HCT116 (cell line): ENCODE data around the gene SUSD3. TPM values are rescaled to one million over a fixed set of nuclear protein-coding genes. Genes with fewer than 3 reads are reported as not detected.
A peak's percentile ranks its signal among the peaks of the same experiment; 100 is the strongest.

ENCODE experiments used
- ATAC-seq: fragments of 200-7000 bp; cut with Tn5 transposase; 2 replicates; pipeline ENCODE4 v1.9.1; 2020; ENCODE audit warnings: mild to moderate bottlenecking, moderate library complexity
- BruUV-seq: library from RNA; stranded (reverse); fragments of 400-500 nt; replicated peaks from 2 replicates; lab custom pipeline; 2021; lab: Mats Ljungman, UMichigan
- CTCF ChIA-PET: fragments of 300-600 bp; sonication (Branson Sonifier 250); formaldehyde crosslinking; loops from one replicate; lab custom pipeline; 2021; ENCODE audit warnings: antibody characterized with exemption; lab: Charles Lee
- POLR2A ChIA-PET: fragments of 300-600, 350-600 bp; sonication (Branson Sonifier 250); formaldehyde crosslinking; loops from one replicate; lab custom pipeline; 2021; ENCODE audit warnings: antibody characterized with exemption; lab: Charles Lee
- RAD21 ChIA-PET, 2 experiments: fragments of 300-600 bp; sonication (Branson Sonifier 250); formaldehyde crosslinking; loops; one replicate each; lab custom pipeline; 2023; ENCODE audit warnings: low total read pairs in 2 of 2; ENCODE audit not compliant: uncharacterized antibody in 2 of 2, unreplicated experiment in 2 of 2, low non-redundant PET in 1 of 2; lab: Charles Lee
- DNase-seq: peaks from one replicate; pipeline ENCODE4 v3.0.0-alpha.2; 2010; ENCODE audit warnings: low read depth, low spot score
- H2AFZ ChIP-seq: fragments of 200-600 bp; shearing (Covaris generic), sonication (generic); 2 replicates; pipeline ENCODE4 v1.6.1; 2017; ENCODE audit warnings: low read depth, mixed run types, mixed read lengths, antibody characterized with exemption, low read length; ENCODE audit not compliant: poor library complexity, severe bottlenecking
- H3K27ac ChIP-seq: 2 replicates; pipeline ENCODE4 v1.5.1; 2012; ENCODE audit warnings: low read depth, low read length
- H3K27me3 ChIP-seq: fragments of 200-600 bp; sonication (generic); 2 replicates; pipeline ENCODE4 v1.6.1; 2016; ENCODE audit warnings: mixed run types, low read length, mixed read lengths; ENCODE audit not compliant: insufficient read depth
- H3K36me3 ChIP-seq, 2 experiments: fragments of 200-500 bp in 1 of 2; fragments of 200-600 bp in 1 of 2; sonication (Bioruptor generic) in 1 of 2; sonication (generic) in 1 of 2; 2 replicates each; pipeline versions ENCODE4 v1.5.1 to v1.6.1; 2014 to 2016; ENCODE audit warnings: low read length in 2 of 2, inconsistent platforms in 1 of 2, mixed read lengths in 1 of 2, mixed run types in 1 of 2; ENCODE audit not compliant: insufficient read depth in 2 of 2, control insufficient read depth in 1 of 2
- H3K4me1 ChIP-seq, 2 experiments: fragments of 200-600 bp in 1 of 2; sonication (generic) in 1 of 2; 2 replicates each; pipeline versions ENCODE4 v1.5.1 to v1.6.1; 2012 to 2017; ENCODE audit warnings: low read length in 2 of 2, inconsistent platforms in 1 of 2, mild to moderate bottlenecking in 1 of 2, mixed read lengths in 1 of 2, mixed run types in 1 of 2, moderate library complexity in 1 of 2; ENCODE audit not compliant: insufficient read depth in 2 of 2, control insufficient read depth in 1 of 2
- H3K4me2 ChIP-seq: fragments of 200-600 bp; sonication (generic); 2 replicates; pipeline ENCODE4 v1.6.1; 2017; ENCODE audit warnings: mixed run types, low read length, mixed read lengths
- H3K4me3 ChIP-seq, 2 experiments: fragments of 200-600 bp in 1 of 2; sonication (generic) in 1 of 2; replicated peaks in 1 of 2; 2 replicates each; pipeline ENCODE4 v1.5.1; 2011 to 2016; ENCODE audit warnings: low read length in 2 of 2, control low read depth in 1 of 2, low read depth in 1 of 2, mild to moderate bottlenecking in 1 of 2, mixed read lengths in 1 of 2, mixed run types in 1 of 2
- H3K79me2 ChIP-seq: fragments of 200-600 bp; sonication (generic); 2 replicates; pipeline ENCODE4 v1.6.1; 2017; ENCODE audit warnings: mild to moderate bottlenecking, mixed run types, low read length, moderate library complexity, mixed read lengths; ENCODE audit not compliant: insufficient read depth
- H3K9ac ChIP-seq: fragments of 200-600 bp; sonication (generic); 2 replicates; pipeline ENCODE4 v1.6.1; 2016; ENCODE audit warnings: low read length, mixed read lengths
- H3K9me2 ChIP-seq: fragments of 200-600 bp; sonication (generic), shearing (Covaris generic); 2 replicates; pipeline ENCODE4 v1.6.1; 2017; ENCODE audit warnings: mixed run types, mild to moderate bottlenecking, moderate library complexity; ENCODE audit not compliant: insufficient read depth
- H3K9me3 ChIP-seq, 2 experiments: fragments of 200-500 bp in 1 of 2; fragments of 200-600 bp in 1 of 2; sonication (Bioruptor generic) in 1 of 2; sonication (generic) in 1 of 2; 2 replicates each; pipeline ENCODE4 v1.6.1; 2014 to 2017; ENCODE audit warnings: low read length in 2 of 2, mixed read lengths in 2 of 2, inconsistent platforms in 1 of 2, low read depth in 1 of 2, mild to moderate bottlenecking in 1 of 2, mixed run types in 1 of 2, moderate library complexity in 1 of 2; ENCODE audit not compliant: control insufficient read depth in 1 of 2, insufficient read depth in 1 of 2
- H4K20me1 ChIP-seq: fragments of 200-600 bp; sonication (generic), shearing (Covaris generic); 2 replicates; pipeline ENCODE4 v1.6.1; 2017; ENCODE audit warnings: mixed run types, mild to moderate bottlenecking, moderate library complexity; ENCODE audit not compliant: insufficient read depth
- CTCF ChIP-seq, 3 experiments: fragments of 200-600 bp in 1 of 3; sonication (generic) in 1 of 3; IDR thresholded peaks in 2 of 3; conservative IDR thresholded peaks in 1 of 3; 2 replicates each; pipeline ENCODE4 v1.5.1; 2012 to 2017; ENCODE audit warnings: low read depth in 2 of 3, low read length in 2 of 3, antibody characterized with exemption in 1 of 3, borderline replicate concordance in 1 of 3, control low read depth in 1 of 3, mild to moderate bottlenecking in 1 of 3, mixed read lengths in 1 of 3, mixed run types in 1 of 3, moderate library complexity in 1 of 3; ENCODE audit not compliant: insufficient read depth in 1 of 3
- SIN3A ChIP-seq: IDR thresholded peaks from 2 replicates; pipeline ENCODE4 v1.6.1; 2012; ENCODE audit warnings: low read depth
- intact Hi-C: fragments of 100-400 bp; cut with micrococcal nuclease; formaldehyde crosslinking; loops from 2 replicates; pipeline ENCODE4 v1.10.0; 2022
- total RNA-seq: library from RNA; stranded (reverse); gene quantifications from one replicate; pipeline ENCODE4 v1.2.1, GENCODE V29; 2021; ENCODE audit not compliant: unreplicated experiment

SUSD3 gene
- total RNA-seq, 1 experiment from 2014 or later, result 11.3 TPM

DNA sequence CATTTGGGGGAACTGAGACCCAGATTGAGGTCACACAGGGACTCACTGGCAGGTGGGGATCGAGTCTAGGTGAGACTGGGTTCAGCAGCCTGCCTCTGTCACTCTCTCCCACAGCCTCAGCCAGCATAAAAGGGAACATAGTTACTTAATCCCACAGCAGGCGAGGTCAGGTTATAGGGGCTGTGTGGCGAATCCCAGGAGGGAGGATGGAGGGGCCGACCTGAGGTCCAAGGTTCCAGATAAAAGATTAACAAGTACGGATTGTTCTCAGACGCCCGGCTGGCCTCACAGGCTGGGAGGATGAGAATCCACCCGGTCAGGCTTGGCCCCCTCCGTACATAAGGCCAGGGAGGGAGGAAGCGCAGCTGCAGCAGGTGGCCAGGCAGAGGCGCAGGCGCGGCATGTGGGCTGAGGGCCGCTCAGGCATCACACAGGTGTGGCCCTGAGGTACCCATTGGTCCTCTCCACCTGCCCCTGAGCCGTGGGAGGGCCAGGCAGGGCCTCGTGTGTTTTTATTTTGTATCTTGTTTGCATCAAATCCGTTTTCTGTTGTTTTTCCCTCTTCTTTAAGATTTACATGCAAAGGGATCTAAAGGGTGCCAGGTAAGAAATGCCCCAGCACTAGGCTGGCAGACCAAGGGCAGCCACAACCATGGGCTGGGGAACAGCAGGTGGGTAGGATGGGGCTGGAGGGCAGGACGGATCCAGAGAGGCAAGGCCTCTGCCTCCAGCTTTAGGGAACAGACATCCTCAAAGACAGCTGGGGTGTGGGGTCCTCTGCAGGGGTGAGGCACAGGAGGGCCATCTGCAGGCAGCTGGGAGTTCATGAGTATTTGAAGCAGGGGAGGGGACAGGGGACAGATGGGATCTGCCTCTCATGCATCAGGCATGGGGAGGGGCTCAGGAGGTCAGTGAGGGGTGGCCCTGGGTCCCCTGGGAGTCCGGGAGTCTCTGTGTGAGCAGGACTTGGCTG, 3.6 kb downstream of the SUSD3 start:
- DNase-seq, result no peak
- BruUV-seq, result no TSS peak
- Histone ChIP-seq H3K9ac (no peak overlapping the region), H3K27ac (no peak overlapping the region), H3K4me2 (no peak overlapping the region), H3K36me3 (no peaks in the 10 kb centered on the region), H4K20me1 (no peaks in the 10 kb centered on the region), H3K9me2 (no peaks in the 10 kb centered on the region), H3K79me2 (no peaks in the 10 kb centered on the region)
- CTCF ChIA-PET, result no interaction called here
- TF ChIP-seq SIN3A, result no peak
- TF ChIP-seq CTCF (IDR thresholded peaks at IDR 0.05 in 2 of 3, conservative IDR thresholded peaks at IDR 0.05 in 1 of 3; ENCODE audit: borderline replicate concordance in 1 of 3, insufficient read depth in 1 of 3, low read depth in 2 of 3, low read length in 2 of 3), result peak in 2 of 3 experiments; percentile 21 to 46; a peak in 3 of 6 replicates
- TF ChIP-seq, all 23 proteins: peak for 1
- RAD21 ChIA-PET, result interaction anchor here in 1 of 2 experiments (0.6 kb wide), 1 partner anchor 37 kb away, joined by 3 read pairs; no protein-coding TSS in a partner anchor
- peaks cover 14 to 38% of the 10 kb centered on the region in 2 experiments for H3K4me1 ChIP-seq
- POLR2A ChIA-PET, result no interaction called here
- intact Hi-C loops, result no loop called here
- H2AFZ ChIP-seq, result no peak overlapping the region
- H3K9me3 ChIP-seq, result no peaks in the 10 kb centered on the region
- no peaks in the 10 kb centered on the region for H3K27me3 ChIP-seq
- peak; percentile 50 for ATAC-seq
- H3K4me3 ChIP-seq, result no peak overlapping the region
